ENCODE measurements around the gene BPIFB6. TPM values are rescaled to one million over a fixed set of nuclear protein-coding genes. Genes with fewer than 3 reads are reported as not detected.

Gene BPIFB6
- total RNA-seq, 2 experiments from 2014 or later = not detected

GRCh38 chr20:33093582-33093981 lies 62.1 kb downstream of the BPIFB6 start:
- Mint-ChIP-seq H3K36me3 (no peaks in the 10 kb centered on the region), H3K27me3 (no peaks in the 10 kb centered on the region), H3K4me3 (no peak overlapping the region), H3K4me1 (no peaks in the 10 kb centered on the region), H3K27ac (no peak overlapping the region), H3K9me3 (ENCODE audit: low read depth) (no peaks in the 10 kb centered on the region)
- CTCF ChIA-PET = interaction anchor here (4.0 kb wide), 1 partner anchor 192 kb away, joined by 30 read pairs; no protein-coding TSS in a partner anchor
- DNase-seq = no peak
- no peak for ATAC-seq

Other genes with a start within 250 kb of the BPIFB6 start
- 100 to 1,000 TPM; 114 to 149 TPM for gene MAPRE1, start 211.7 kb upstream of the BPIFB6 start, total RNA-seq
- gene EFCAB8, start 172.7 kb upstream of the BPIFB6 start, total RNA-seq = 1 to 10 TPM in 1 of 2 experiments, under 1 TPM in 1; 0.30 to 1.1 TPM
- gene SUN5, start 27.2 kb upstream of the BPIFB6 start, total RNA-seq = not detected
- not detected for gene BPIFB2, start 23.9 kb upstream of the BPIFB6 start, total RNA-seq
- not detected for gene BPIFB3, start 22.3 kb downstream of the BPIFB6 start, total RNA-seq
- gene BPIFB4, start 48.0 kb downstream of the BPIFB6 start, total RNA-seq = not detected
- not detected for gene BPIFA2, start 136.5 kb downstream of the BPIFB6 start, total RNA-seq
- not detected for gene BPIFA3, start 185.7 kb downstream of the BPIFB6 start, total RNA-seq
- not detected for gene BPIFA1, start 204.3 kb downstream of the BPIFB6 start, total RNA-seq

All from activated CD8-positive, alpha-beta memory T cell treated with anti-CD3 and anti-CD28 coated beads, Interleukin-2, amount 10 ng/mL, durations not matched to agents 7 days and 5 days (primary cell).